ENCODE data around the gene FBXO31. TPM values are rescaled to one million over a fixed set of nuclear protein-coding genes. Genes with fewer than 3 reads are reported as not detected.

Gene FBXO31
- total RNA-seq, 1 donor from 2014 or later = 40.1 TPM

DNA sequence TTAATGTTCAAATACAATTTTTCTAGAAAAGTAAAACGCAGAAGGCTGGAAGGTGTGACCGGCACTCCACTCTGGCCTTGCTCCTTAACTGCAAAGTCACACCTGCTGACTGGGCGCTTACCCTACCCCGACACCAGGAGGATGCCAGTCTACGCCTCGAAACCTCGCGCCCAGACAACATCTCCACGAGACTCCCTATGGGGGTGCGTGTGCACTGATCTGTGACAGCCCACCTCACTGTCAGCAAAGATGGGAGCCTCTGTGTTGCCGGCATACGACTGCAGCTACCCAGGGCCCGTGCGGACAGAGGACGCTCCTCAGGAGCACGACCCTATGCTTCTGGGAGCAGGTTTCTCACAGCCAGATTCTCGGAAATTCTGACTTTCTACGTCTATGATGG is 34.6 kb upstream of the FBXO31 start:
- H3K4me3 Mint-ChIP-seq (ENCODE audit: low read depth) = no peak overlapping the region
- intact Hi-C loops (cut with micrococcal nuclease) = loop anchor here (5.0 kb wide), 1 partner anchor 219 kb away; no protein-coding TSS in a partner anchor
- no peak for DNase-seq (ENCODE audit: low spot score)
- no peak overlapping the region for H3K27ac Mint-ChIP-seq
- H3K36me3 Mint-ChIP-seq (ENCODE audit: low read depth) = peaks cover 12% of the 10 kb centered on the region
- no peaks in the 10 kb centered on the region for H3K4me1 Mint-ChIP-seq (ENCODE audit: low read depth)
- H3K9me3 Mint-ChIP-seq = no peaks in the 10 kb centered on the region
- H3K27me3 Mint-ChIP-seq (ENCODE audit: low read depth) = no peaks in the 10 kb centered on the region

- no peak overlapping the region for H3K4me3 Mint-ChIP-seq (ENCODE audit: low read depth)
- intact Hi-C loops (cut with micrococcal nuclease) = loop anchor here (5.0 kb wide), 1 partner anchor 220 kb away; no protein-coding TSS in a partner anchor
- no peaks in the 10 kb centered on the region for H3K9me3 Mint-ChIP-seq
- H3K36me3 Mint-ChIP-seq (ENCODE audit: low read depth) = peaks cover 9% of the 10 kb centered on the region
- no peak for DNase-seq (ENCODE audit: low spot score)
- H3K4me1 Mint-ChIP-seq (ENCODE audit: low read depth) = no peaks in the 10 kb centered on the region
- H3K27me3 Mint-ChIP-seq (ENCODE audit: low read depth) = no peaks in the 10 kb centered on the region
- no peak overlapping the region for H3K27ac Mint-ChIP-seq
Measured at GRCh38 chr16:87417528-87417910, 33.9 kb upstream of the FBXO31 start.

GRCh38 chr16:87416826-87417527 is 33.4 kb upstream of the FBXO31 start:
- H3K36me3 Mint-ChIP-seq (ENCODE audit: low read depth) = peaks cover 11% of the 10 kb centered on the region
- no peaks in the 10 kb centered on the region for H3K9me3 Mint-ChIP-seq
- intact Hi-C loops (cut with micrococcal nuclease) = loop anchor here (5.0 kb wide), 1 partner anchor 220 kb away; no protein-coding TSS in a partner anchor
- H3K27ac Mint-ChIP-seq = no peak overlapping the region
- no peaks in the 10 kb centered on the region for H3K27me3 Mint-ChIP-seq (ENCODE audit: low read depth)
- DNase-seq (ENCODE audit: low spot score) = no peak
- no peak overlapping the region for H3K4me3 Mint-ChIP-seq (ENCODE audit: low read depth)
- H3K4me1 Mint-ChIP-seq (ENCODE audit: low read depth) = no peaks in the 10 kb centered on the region

DNA sequence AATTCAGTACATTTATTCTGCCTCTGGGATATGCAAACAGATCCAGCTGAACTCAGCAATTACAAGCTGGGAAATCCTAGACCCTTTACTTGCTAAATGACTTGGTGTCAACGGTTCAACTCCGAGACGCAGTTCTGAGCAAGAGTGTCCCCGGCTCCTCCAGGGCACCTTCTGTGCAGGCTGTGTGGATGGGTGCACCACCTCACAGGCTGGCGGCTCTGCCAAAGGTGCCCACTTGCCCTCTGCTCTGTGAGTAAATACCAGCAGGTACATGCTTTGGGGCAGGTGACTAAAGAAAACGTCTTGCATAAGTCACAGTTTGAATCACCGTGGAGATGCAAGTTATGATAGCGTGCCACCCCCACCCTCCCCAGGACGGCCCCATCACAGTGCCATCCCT is 31.9 kb upstream of the FBXO31 start:
- Mint-ChIP-seq H3K9me3 (no peaks in the 10 kb centered on the region), H3K36me3 (ENCODE audit: low read depth) (peaks cover 16% of the 10 kb centered on the region), H3K27ac (no peak overlapping the region), H3K4me1 (ENCODE audit: low read depth) (no peaks in the 10 kb centered on the region), H3K4me3 (ENCODE audit: low read depth) (no peak overlapping the region), H3K27me3 (ENCODE audit: low read depth) (no peaks in the 10 kb centered on the region)
- intact Hi-C loops (cut with micrococcal nuclease) = loop anchor here (5.0 kb wide), 1 partner anchor 222 kb away; no protein-coding TSS in a partner anchor
- no peak for DNase-seq (ENCODE audit: low spot score)

- no peak overlapping the region for H3K4me3 Mint-ChIP-seq (ENCODE audit: low read depth)
- intact Hi-C loops (cut with micrococcal nuclease) = no loop called here
- DNase-seq (ENCODE audit: low spot score) = no peak
Measured at GRCh38 chr16:87414251-87414680, 30.7 kb upstream of the FBXO31 start.

GRCh38 chr16:87412996-87413421 is 29.4 kb upstream of the FBXO31 start:
- Mint-ChIP-seq H3K4me3 (ENCODE audit: low read depth) (no peak overlapping the region), H3K36me3 (ENCODE audit: low read depth) (peaks cover 17% of the 10 kb centered on the region), H3K9me3 (no peaks in the 10 kb centered on the region), H3K4me1 (ENCODE audit: low read depth) (no peaks in the 10 kb centered on the region), H3K27ac (no peak overlapping the region), H3K27me3 (ENCODE audit: low read depth) (no peaks in the 10 kb centered on the region)
- intact Hi-C loops (cut with micrococcal nuclease) = no loop called here
- no peak for DNase-seq (ENCODE audit: low spot score)

More at GRCh38 chr16:87414251-87414680, 30.7 kb upstream of the FBXO31 start:
- no peaks in the 10 kb centered on the region for H3K4me1 Mint-ChIP-seq (ENCODE audit: low read depth)
- H3K27ac Mint-ChIP-seq = no peak overlapping the region
- H3K9me3 Mint-ChIP-seq = no peaks in the 10 kb centered on the region
- no peaks in the 10 kb centered on the region for H3K27me3 Mint-ChIP-seq (ENCODE audit: low read depth)
- H3K36me3 Mint-ChIP-seq (ENCODE audit: low read depth) = peaks cover 17% of the 10 kb centered on the region

DNA sequence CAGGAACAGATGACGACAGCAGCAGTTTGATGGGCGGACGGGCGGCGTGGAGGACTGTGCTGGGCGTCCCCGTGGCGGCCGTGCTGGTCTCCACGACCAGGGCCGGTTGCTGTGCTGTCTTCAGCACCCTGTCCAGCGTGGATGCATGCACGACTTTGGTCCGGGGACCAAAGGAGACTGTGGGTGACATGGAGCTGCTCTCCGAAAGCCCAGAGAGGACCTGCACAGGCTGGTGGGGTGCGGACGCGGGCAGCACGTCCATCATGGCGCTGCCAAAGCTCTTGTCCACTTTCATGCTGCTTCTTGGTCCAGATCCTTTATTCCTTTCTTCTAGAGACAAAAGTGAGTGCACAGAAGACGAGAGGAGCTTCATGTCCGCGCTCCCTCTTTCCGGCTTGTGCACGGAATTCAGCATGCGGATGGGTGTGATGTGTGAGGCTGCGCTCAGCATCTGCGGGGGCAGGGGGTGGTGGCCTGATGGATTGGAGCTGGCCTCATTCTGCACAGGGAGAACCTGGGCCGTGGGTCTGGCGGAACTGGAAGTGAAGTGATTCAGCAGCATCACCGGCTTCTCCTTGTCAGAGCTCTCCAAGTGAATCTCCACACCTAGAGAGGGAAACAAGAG is 28.9 kb upstream of the FBXO31 start:
- Mint-ChIP-seq H3K9me3 (no peaks in the 10 kb centered on the region), H3K4me1 (ENCODE audit: low read depth) (no peaks in the 10 kb centered on the region), H3K36me3 (ENCODE audit: low read depth) (peaks cover 18% of the 10 kb centered on the region), H3K27ac (no peak overlapping the region), H3K4me3 (ENCODE audit: low read depth) (no peak overlapping the region), H3K27me3 (ENCODE audit: low read depth) (no peaks in the 10 kb centered on the region)
- DNase-seq (ENCODE audit: low spot score) = no peak
- intact Hi-C loops (cut with micrococcal nuclease) = no loop called here

DNA sequence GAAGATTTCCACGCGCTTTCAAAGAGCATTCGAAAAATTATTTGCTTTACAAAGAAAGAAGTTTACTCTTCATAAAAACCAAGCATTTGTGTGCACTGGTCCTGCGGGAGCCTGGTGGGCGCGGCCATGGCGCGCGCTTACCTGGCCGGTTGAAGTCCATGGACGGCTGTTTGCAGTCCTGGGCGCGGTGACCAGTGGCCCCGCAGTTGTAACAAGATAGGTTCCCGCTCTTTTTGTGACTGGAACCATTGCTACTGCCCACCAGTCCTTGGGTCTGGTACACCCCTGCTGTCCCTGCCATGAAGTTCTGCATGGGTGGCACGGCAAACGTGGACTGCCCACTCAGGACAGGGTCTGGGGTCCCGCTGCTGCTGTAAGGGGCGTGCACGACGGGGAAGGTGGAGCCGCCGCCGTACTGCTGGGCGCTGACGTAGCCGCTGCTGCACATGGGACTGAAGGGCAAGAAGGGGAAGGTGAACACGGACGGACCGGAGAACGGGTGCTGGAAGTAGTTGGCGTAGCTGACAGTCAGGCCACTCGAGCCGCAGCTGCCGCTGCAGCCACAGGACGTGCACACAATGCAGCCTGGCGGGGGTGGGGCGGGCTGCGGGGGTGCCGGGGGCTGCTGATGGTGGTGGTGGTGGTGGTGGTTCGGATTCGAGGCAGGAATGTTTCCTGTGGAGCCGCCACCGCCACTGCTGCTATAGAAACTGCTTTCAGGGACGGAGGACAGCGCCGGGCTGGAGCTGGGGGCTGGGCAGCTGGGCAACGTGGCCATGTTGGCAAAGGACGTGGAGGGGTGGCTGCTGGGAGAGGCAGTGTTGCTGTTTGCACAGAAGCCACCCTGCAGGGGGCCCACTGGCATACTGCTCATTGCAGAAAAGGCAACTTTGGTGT is 28.0 kb upstream of the FBXO31 start:
- intact Hi-C loops (cut with micrococcal nuclease) = no loop called here
- no peak for DNase-seq (ENCODE audit: low spot score)
- Mint-ChIP-seq H3K27ac (no peak overlapping the region), H3K4me3 (ENCODE audit: low read depth) (no peak overlapping the region), H3K4me1 (ENCODE audit: low read depth) (no peaks in the 10 kb centered on the region), H3K27me3 (ENCODE audit: low read depth) (no peaks in the 10 kb centered on the region), H3K36me3 (ENCODE audit: low read depth) (peaks cover 20% of the 10 kb centered on the region), H3K9me3 (no peaks in the 10 kb centered on the region)

GRCh38 chr16:87410968-87411367 is 27.4 kb upstream of the FBXO31 start:
- Mint-ChIP-seq H3K9me3 (no peaks in the 10 kb centered on the region), H3K36me3 (ENCODE audit: low read depth) (peaks cover 21% of the 10 kb centered on the region)
- intact Hi-C loops (cut with micrococcal nuclease) = no loop called here

GRCh38 chr16:87410530-87410929 is 27.0 kb upstream of the FBXO31 start:
- Mint-ChIP-seq H3K9me3 (no peaks in the 10 kb centered on the region), H3K36me3 (ENCODE audit: low read depth) (peaks cover 24% of the 10 kb centered on the region), H3K4me1 (ENCODE audit: low read depth) (no peaks in the 10 kb centered on the region), H3K4me3 (ENCODE audit: low read depth) (no peak overlapping the region), H3K27me3 (ENCODE audit: low read depth) (no peaks in the 10 kb centered on the region), H3K27ac (no peak overlapping the region)
- DNase-seq (ENCODE audit: low spot score) = no peak
- intact Hi-C loops (cut with micrococcal nuclease) = no loop called here

More at GRCh38 chr16:87410968-87411367, 27.4 kb upstream of the FBXO31 start:
- Mint-ChIP-seq H3K27ac (no peak overlapping the region), H3K4me3 (ENCODE audit: low read depth) (no peak overlapping the region), H3K27me3 (ENCODE audit: low read depth) (no peaks in the 10 kb centered on the region), H3K4me1 (ENCODE audit: low read depth) (no peaks in the 10 kb centered on the region)
- DNase-seq (ENCODE audit: low spot score) = no peak

DNA sequence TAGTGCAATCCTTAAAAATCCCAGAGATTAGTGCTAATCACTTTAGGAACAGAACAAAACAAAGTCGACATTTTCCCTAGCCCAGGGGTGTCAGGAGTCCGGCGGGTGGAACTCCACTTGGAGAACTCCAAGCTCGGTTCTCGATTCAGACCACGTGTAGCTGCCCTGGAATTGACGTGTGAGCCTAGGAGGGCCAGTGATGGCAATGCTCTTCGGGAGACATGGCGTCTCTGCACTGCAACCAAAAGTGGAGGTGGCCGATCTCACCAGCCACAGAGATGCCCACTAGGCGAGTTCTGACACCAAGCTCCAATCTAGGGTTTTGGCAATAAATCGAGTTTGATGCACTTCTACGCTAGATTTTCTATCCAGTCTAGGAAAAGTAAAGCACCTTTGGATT is 26.2 kb upstream of the FBXO31 start:
- intact Hi-C loops (cut with micrococcal nuclease) = no loop called here

GRCh38 chr16:87409153-87409552 is 25.6 kb upstream of the FBXO31 start:
- intact Hi-C loops (cut with micrococcal nuclease) = no loop called here

More for the DNA sequence above, 26.2 kb upstream of the FBXO31 start:
- Mint-ChIP-seq H3K36me3 (ENCODE audit: low read depth) (peaks cover 27% of the 10 kb centered on the region), H3K4me1 (ENCODE audit: low read depth) (no peaks in the 10 kb centered on the region), H3K27ac (no peak overlapping the region), H3K9me3 (no peaks in the 10 kb centered on the region), H3K27me3 (ENCODE audit: low read depth) (no peaks in the 10 kb centered on the region), H3K4me3 (ENCODE audit: low read depth) (no peak overlapping the region)
- DNase-seq (ENCODE audit: low spot score) = no peak

More at GRCh38 chr16:87409153-87409552, 25.6 kb upstream of the FBXO31 start:
- Mint-ChIP-seq H3K4me3 (ENCODE audit: low read depth) (no peak overlapping the region), H3K4me1 (ENCODE audit: low read depth) (no peaks in the 10 kb centered on the region), H3K27ac (no peak overlapping the region), H3K36me3 (ENCODE audit: low read depth) (peaks cover 27% of the 10 kb centered on the region), H3K27me3 (ENCODE audit: low read depth) (no peaks in the 10 kb centered on the region), H3K9me3 (no peaks in the 10 kb centered on the region)
- DNase-seq (ENCODE audit: low spot score) = no peak
